ENCODE results near the gene MFSD6L.
A peak's percentile ranks its signal among the peaks of the same experiment; 100 is the strongest.
"Not testable (repeated sequence)": the region's sequence is repeated elsewhere in the genome, so short reads cannot be mapped to it uniquely, and the experiment has no call there.

MFSD6L gene

DNA sequence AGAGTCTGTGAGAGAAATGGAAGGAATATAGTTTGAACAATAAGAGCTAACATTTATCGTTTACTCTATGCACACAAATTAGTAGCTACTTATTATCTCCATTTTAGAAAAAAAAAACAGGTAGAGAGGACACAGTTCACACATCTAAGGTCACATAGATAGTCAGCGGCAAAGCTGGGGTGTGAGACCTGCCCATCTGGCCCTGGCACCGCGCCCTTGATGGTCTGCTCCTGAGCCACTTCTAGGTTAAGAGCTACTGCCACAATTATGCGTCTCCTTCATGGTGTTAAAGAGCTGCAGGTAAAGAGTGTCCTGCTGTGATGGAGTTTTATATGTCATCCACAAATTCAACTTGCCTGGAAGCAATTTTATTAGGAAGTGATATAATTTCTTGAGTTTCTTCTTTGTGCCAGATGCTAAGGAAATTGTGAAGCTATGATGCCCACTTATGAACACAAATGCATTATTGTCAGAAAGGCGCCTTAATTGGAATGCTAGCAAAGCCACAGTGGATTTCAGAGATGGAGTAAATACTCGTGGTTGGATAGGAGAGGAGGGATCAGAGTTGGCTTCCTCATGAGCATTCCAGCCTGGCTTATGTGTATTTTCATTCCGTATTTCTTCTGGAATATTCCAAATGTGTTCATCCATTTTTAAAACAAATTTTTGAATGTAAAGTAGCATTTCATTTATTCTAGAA is 21.3 kb upstream of the MFSD6L start:
- H3K4me3 ChIP-seq (ENCODE audit: low read depth, low read length), result no peak overlapping the region
- no peak for DNase-seq (ENCODE audit: low read depth)
- TF ChIP-seq, protein P1, sequence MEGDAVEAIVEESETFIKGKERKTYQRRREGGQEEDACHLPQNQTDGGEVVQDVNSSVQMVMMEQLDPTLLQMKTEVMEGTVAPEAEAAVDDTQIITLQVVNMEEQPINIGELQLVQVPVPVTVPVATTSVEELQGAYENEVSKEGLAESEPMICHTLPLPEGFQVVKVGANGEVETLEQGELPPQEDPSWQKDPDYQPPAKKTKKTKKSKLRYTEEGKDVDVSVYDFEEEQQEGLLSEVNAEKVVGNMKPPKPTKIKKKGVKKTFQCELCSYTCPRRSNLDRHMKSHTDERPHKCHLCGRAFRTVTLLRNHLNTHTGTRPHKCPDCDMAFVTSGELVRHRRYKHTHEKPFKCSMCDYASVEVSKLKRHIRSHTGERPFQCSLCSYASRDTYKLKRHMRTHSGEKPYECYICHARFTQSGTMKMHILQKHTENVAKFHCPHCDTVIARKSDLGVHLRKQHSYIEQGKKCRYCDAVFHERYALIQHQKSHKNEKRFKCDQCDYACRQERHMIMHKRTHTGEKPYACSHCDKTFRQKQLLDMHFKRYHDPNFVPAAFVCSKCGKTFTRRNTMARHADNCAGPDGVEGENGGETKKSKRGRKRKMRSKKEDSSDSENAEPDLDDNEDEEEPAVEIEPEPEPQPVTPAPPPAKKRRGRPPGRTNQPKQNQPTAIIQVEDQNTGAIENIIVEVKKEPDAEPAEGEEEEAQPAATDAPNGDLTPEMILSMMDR (IDR thresholded peaks at IDR 0.05; ENCODE audit: low read depth, low read length), result no peak
- no peak for TF ChIP-seq MYC (IDR thresholded peaks at IDR 0.05; ENCODE audit: low read depth, low read length)
- no peak for TF ChIP-seq POLR2A (IDR thresholded peaks at IDR 0.05; ENCODE audit: extremely low read depth, insufficient read length)
- TF ChIP-seq, protein P2, sequence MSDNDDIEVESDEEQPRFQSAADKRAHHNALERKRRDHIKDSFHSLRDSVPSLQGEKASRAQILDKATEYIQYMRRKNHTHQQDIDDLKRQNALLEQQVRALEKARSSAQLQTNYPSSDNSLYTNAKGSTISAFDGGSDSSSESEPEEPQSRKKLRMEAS (IDR thresholded peaks at IDR 0.05; ENCODE audit: low read depth, low read length), result no peak

DNA sequence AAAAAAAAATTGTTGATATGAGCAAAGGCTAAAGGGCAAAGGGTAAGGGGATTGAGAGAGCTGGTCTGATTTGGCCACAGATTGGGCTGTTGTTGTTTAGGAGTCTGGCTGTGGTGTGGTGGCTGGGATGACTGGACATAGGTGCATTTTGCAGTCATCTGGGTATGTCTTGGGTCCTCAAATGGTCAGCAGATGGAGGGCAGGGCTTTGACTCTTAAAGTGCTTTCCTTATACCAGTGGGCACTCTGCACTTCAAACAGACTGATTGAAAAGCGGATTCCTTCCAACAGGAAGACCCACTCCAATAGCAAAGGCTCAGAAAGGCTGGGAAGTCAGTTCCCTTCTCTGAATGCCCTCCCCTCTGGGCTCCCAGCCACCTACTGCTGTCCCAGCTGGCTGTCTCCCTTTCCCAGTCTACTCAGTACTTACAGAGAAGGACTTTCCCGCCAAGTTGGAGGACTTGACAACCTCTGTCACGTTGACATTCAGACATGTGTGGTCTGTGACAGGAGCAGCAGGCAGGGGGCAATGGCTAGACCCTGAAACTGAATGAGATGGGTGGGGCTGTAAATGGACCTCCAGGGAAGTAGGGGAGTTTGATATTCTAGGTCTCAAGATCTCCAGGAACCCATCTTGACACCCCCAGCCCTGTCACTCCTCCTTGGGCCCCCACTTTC is 19.6 kb upstream of the MFSD6L start:
- no peak for DNase-seq (ENCODE audit: low read depth)
- no peak overlapping the region for H3K4me3 ChIP-seq (ENCODE audit: low read depth, low read length)
- TF ChIP-seq POLR2A (IDR thresholded peaks at IDR 0.05; ENCODE audit: extremely low read depth, insufficient read length) (no peak), MYC (IDR thresholded peaks at IDR 0.05; ENCODE audit: low read depth, low read length) (no peak)
- TF ChIP-seq, protein P1 (IDR thresholded peaks at IDR 0.05; ENCODE audit: low read depth, low read length), result no peak
- TF ChIP-seq, protein P2 (IDR thresholded peaks at IDR 0.05; ENCODE audit: low read depth, low read length), result no peak

DNA sequence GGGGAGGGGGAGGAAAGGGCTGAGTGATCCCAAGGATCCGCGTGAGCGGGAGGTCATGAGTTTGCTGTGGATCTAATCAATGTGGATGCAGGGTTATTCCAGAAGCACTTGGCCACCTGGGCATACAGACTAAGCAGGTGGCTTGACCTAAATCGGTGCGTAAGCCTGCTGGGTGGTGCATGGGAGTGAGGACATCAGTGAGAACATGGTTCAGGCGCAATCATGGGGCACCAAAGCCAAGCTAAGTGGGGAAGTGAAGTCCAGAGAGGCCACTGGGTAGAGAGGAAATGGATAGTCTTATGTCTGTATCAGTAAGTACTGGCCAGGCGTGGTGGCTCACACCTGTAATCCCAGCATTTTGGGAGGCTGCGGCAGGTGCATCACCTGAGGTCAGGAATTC is 18.9 kb upstream of the MFSD6L start:
- no peak for DNase-seq (ENCODE audit: low read depth)
- H3K4me3 ChIP-seq (ENCODE audit: low read depth, low read length), result no peak overlapping the region
- TF ChIP-seq, protein P1 (IDR thresholded peaks at IDR 0.05; ENCODE audit: low read depth, low read length), result no peak
- TF ChIP-seq POLR2A (IDR thresholded peaks at IDR 0.05; ENCODE audit: extremely low read depth, insufficient read length) (no peak), MYC (IDR thresholded peaks at IDR 0.05; ENCODE audit: low read depth, low read length) (no peak)
- TF ChIP-seq, protein P2 (IDR thresholded peaks at IDR 0.05; ENCODE audit: low read depth, low read length), result no peak

DNA sequence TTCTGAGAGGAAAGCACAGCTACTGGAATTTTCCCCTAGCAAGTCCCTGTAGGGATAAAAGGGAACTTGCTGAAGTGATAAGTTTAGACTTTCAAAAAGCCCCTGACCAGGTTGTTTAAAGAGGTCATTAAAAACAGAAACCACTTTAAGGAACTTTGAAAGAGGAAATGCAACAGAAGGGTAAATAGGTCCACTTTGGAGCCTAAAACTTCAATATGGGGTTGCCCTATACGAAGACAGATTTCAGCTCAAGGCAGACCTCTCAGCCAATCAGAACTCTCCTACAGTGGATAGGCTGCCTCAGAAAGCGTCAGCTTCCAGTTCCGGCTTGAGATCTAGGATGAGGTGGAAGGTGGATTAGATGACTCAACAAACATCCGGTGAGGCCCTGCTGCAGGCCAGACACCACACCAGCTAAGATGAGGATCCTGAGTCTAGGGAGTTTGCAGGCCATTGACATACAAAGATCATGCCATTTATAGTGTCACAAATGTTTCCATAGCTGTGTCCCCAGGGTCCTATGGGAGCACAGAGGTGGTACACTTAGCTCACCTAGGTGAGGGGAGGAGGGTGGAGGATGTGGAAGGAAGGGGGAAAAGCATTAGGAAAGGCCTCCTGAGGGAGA is 7.9 kb upstream of the MFSD6L start:
- H3K4me3 ChIP-seq (ENCODE audit: low read depth, low read length), result no peak overlapping the region
- no peak for TF ChIP-seq MYC (IDR thresholded peaks at IDR 0.05; ENCODE audit: low read depth, low read length)
- TF ChIP-seq POLR2A (IDR thresholded peaks at IDR 0.05; ENCODE audit: extremely low read depth, insufficient read length), result no peak
- TF ChIP-seq, protein P2 (IDR thresholded peaks at IDR 0.05; ENCODE audit: low read depth, low read length), result no peak
- TF ChIP-seq, protein P1 (IDR thresholded peaks at IDR 0.05; ENCODE audit: low read depth, low read length), result no peak
- DNase-seq (ENCODE audit: low read depth), result peak; percentile 72

DNA sequence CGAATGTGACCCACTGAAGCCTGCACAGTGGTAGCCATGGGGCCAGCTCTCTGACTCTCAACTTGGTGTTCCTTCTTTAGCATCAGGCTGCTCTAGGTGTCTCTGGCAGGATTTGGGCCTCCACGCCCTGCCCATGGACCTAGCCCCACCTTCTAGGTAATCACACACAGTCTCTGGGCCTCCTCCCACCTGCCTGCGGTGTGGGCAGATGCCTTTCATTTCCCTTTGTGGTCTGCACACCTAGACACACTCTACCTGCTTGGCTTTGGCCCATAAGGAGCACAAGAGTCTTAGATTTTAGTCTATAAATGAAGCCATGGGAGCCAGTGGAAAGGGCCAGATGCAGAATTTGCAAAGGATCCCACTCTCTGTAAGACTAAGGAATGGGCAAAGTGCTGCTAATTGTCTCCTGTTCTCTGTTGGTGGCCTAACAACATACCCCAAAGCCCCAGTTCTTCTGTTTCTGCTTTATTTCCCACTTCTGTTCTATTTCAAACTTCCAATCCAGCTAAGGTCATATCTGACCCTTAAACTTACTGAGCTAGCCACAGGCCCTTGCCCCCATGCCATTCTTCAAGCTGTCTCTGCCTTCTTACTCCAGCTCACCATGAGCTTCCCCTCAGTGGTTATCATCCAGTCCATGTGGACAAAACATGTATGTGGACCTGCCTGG is 7.2 kb upstream of the MFSD6L start:
- DNase-seq (ENCODE audit: low read depth), result no peak
- TF ChIP-seq, protein P1 (IDR thresholded peaks at IDR 0.05; ENCODE audit: low read depth, low read length), result no peak
- TF ChIP-seq MYC (IDR thresholded peaks at IDR 0.05; ENCODE audit: low read depth, low read length) (no peak), POLR2A (IDR thresholded peaks at IDR 0.05; ENCODE audit: extremely low read depth, insufficient read length) (no peak)
- TF ChIP-seq, protein P2 (IDR thresholded peaks at IDR 0.05; ENCODE audit: low read depth, low read length), result no peak
- H3K4me3 ChIP-seq (ENCODE audit: low read depth, low read length), result no peak overlapping the region

DNA sequence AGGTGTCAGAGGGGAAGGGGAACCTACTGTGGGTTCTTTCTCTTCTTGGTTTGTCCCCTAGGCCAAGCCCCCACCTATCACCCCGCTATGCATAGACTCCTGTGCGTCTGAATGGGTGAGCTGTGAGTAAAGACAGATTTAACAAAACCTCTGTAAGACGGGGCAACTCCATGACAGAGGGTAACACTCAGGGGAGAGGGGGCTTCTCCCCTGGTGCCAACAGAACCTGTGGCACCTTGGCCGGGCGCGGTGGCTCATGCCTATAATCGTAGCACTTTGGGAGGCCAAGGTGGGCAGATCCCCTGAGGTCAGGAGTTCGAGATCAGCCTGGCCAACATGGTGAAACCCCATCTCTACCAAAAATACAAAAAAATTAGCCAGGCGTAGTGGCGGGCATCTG is 6.2 kb upstream of the MFSD6L start:
- not testable (repeated sequence) for DNase-seq (ENCODE audit: low read depth); H3K4me3 ChIP-seq (ENCODE audit: low read depth, low read length)

All from NB4 (cell line).